AG10803 (cell line): ENCODE results near the gene RPL5.

Experiments
- DNase-seq: peaks from one replicate; pipeline ENCODE4 v3.0.0; 2010; ENCODE audit warnings: low read depth
- H3K4me3 ChIP-seq: 2 replicates; pipeline ENCODE4 v1.5.1; 2011; ENCODE audit warnings: mild to moderate bottlenecking, low read length, control low read depth
- CTCF ChIP-seq: conservative IDR thresholded peaks from 2 replicates; pipeline ENCODE4 v1.5.1; 2011; ENCODE audit warnings: mild to moderate bottlenecking, low read length, control low read depth, inconsistent platforms

Gene RPL5

GRCh38 chr1:92837062-92837461 lies 5.2 kb downstream of the RPL5 start:
- no peak for TF ChIP-seq CTCF
- no peak overlapping the region for H3K4me3 ChIP-seq
- peak; percentile 29 for DNase-seq

GRCh38 chr1:92838519-92838918 lies 6.7 kb downstream of the RPL5 start:
- DNase-seq, result no peak
- H3K4me3 ChIP-seq, result no peak overlapping the region
- TF ChIP-seq CTCF, result no peak

GRCh38 chr1:92839442-92839841 lies 7.6 kb downstream of the RPL5 start:
- no peak for TF ChIP-seq CTCF
- H3K4me3 ChIP-seq, result no peak overlapping the region
- no peak for DNase-seq

- no peak for DNase-seq
- TF ChIP-seq CTCF, result no peak
- no peak overlapping the region for H3K4me3 ChIP-seq
Observed at GRCh38 chr1:92840600-92840999, 8.8 kb downstream of the RPL5 start.

GRCh38 chr1:92842082-92843045 lies 10.5 kb downstream of the RPL5 start:
- DNase-seq, result no peak
- H3K4me3 ChIP-seq, result no peak overlapping the region
- TF ChIP-seq CTCF, result no peak

- TF ChIP-seq CTCF, result no peak
- DNase-seq, result no peak
Observed at GRCh38 chr1:92843046-92843423, 11.2 kb downstream of the RPL5 start.

More at GRCh38 chr1:92843046-92843423, 11.2 kb downstream of the RPL5 start:
- H3K4me3 ChIP-seq, result no peak overlapping the region
